GM18508 (cell line): ENCODE measurements around the gene ASCC2.

Experiments used
- ATAC-seq: cut with Tn5 transposase; IDR thresholded peaks from one replicate; pipeline ENCODE4 v1.9.1; 2021; ENCODE audit warnings: moderate number of reproducible peaks; ENCODE audit not compliant: insufficient read depth, unreplicated experiment

ASCC2 gene

DNA sequence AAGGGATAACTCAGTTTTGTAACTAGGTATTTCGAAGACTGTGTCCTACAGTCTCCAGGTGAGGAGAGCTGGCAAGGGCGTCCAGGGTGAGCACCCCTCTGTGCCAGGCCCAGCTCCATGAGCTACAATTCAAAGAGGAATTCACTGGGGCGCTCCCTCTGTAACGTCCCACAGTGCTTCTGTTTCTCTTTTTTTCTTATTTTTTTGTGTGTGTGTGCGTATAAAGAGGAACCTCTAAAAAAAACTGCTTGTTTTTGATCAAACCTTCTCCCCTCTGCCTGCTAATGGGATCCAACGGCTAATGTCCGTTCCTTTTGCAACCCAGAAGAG is 17.1 kb downstream of the ASCC2 start:
- ATAC-seq, result no peak

DNA sequence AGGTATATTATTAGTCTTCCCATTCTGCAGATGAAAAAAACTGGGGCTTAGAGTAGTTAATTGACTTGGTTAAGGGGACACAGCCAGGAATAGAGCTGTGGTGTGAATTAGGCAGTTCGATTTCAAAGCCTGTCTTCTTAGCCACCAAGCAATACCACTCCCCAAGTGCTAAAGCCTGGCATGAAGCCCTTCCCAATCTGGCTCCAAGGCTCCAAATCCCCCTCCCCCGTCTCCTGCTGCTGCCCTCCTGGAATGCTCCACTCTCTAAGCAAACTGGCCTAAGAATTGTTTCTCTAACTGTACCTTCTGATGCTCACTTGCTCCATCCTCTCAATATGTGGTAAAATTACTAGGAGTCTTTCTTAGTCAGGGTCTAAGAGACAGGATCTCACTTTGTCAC is 18.6 kb downstream of the ASCC2 start:
- no peak for ATAC-seq

DNA sequence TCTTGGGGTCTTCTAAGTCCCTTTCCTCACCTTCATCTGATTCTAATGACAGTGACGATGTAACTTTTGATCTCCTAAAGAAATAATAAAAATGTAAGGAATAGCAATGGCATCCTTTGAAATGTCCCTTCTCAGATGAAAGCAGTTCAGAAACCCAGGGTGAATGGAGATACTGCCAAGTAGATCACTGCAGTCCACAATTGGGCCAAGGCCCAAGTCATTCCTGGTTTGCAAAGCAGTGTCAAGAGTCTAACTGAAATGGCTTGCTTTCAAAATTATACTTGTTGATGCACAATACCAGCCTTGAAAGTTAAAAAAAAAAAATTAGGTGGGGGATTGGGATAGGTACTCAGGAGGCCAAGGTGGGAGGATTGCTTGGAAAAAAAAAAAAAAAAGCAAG is 20.4 kb downstream of the ASCC2 start:
- no peak for ATAC-seq

DNA sequence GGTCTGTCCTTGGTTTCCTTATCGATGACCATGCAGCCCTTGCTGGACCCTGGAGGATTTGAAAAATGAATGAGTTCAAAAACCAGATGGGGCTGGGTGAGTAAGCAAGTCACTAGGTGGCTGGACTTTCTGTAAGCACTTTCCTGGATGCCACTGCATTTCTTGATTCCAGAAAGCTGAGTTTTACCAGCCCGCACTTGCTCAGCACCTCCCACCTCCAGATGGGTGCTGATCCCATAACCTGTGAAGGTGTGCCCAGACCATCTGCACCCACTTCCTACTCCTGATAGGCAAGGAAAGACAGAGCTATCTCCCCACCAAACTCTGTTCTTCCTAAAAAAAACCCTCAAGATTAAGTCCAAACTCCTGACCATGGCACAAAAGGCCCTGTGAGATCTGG is 21.1 kb downstream of the ASCC2 start:
- no peak for ATAC-seq

DNA sequence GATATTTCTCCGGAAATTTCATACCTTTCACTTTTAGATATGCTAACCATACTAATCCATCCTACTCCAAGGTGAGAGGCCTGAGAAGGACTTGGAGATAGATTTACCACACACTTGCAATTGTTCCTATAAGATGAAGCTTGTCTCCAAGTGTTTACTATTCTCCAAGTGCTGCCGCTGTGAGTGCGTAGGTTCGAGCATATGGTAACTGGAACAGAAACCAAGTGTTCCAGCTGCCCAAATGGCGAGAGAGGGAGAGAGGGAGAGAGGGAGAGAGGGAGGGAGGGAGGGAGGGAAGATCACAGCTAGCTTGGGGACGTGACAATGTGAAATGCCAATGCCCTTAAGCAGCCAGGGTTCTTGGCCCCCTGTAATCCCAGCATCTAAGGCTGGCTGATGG is 21.5 kb downstream of the ASCC2 start:
- no peak for ATAC-seq

DNA sequence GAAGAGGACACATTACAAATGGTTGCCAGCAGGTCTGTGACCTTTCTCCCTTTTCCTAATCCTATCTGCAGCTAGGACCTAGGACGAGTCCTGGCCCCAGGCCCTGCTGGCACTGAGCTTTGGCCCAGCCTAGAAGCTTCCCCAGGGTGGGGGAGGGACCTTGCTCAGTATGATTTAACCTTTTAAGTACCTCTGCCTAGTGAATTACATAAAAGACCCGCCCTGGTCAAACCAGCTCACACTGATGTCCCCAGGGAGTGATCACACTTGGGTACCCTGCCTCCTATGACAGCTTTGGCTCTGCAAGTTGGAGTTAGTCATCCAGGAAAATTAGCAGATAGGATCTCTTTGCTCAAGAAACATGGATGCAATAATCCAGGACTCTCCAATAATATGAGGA is 21.9 kb downstream of the ASCC2 start:
- ATAC-seq, result no peak

DNA sequence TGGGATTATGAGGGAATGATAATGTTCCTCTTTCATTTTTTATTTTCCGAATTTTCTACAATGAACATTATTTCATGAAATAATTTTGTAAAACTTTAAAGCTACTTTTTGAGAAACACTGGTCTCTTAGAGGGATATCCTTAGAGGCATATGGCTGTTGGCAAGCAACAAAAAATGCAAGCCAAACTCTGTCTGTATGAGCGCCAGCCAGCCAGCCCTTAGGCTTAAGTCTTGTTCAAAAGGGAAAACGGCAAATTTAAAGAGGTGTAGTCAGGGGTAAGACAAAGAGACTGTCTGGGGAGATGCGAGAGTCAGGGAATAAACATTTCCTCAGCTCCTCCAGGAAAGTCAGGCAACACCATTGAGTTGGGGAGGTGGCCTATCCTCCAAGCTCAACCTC is 22.5 kb downstream of the ASCC2 start:
- ATAC-seq, result no peak

DNA sequence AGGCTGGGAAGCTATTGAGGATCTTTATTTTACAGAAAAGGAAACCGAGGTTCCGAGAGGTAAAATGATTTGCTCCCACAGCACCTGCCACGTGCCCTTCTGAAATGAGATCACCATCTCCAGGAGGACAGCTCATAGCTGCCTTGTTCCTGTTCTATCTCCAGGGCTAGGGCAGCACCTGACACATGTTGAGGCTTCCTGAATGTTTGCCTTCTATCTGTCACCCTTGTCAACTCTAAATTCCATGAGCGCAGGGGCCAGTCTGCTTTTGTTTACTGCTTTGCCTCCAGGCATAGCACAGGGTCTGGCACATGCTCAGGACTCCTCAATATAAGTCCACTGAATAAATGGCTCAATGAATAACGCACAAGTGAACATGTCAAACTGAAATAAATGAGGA is 24.1 kb downstream of the ASCC2 start:
- ATAC-seq, result no peak

DNA sequence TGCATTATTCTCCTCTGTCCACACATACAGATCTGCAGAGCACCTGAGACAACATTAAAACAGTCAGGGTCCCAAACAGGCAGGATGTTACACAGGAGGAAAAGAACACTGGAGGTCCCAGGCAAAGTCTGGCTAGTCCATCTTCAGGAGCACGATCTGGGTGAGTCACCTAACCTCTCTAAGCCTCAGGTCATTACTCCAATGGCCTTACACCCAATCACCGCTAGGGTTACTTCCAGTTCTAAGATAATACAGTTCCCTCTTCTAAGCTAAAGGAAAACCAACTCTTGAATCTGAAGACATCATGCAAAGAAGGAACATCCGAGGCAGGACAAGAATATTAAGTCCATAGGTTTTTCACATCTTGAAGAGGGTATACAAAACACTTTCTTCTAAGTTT is 24.5 kb downstream of the ASCC2 start:
- no peak for ATAC-seq

DNA sequence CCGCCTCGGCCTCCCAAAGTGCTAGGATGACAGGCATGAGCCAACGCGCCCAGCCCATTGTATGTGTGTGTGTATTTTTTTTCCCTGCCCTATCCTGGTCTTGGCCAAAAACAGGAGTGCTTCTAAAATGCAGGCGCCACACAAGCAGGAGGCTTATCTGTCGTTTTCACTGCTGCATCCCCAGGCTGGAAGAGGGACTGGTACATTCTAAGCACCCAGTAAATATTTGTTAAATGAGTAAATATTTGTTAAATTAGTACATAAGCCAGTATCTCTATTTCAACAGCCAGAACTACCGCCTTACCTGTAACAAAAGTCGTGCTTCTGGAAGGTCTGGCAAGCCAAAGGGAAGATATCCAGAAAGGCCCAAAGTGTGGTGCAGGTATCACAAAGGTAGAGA is 24.9 kb downstream of the ASCC2 start:
- ATAC-seq, result no peak

DNA sequence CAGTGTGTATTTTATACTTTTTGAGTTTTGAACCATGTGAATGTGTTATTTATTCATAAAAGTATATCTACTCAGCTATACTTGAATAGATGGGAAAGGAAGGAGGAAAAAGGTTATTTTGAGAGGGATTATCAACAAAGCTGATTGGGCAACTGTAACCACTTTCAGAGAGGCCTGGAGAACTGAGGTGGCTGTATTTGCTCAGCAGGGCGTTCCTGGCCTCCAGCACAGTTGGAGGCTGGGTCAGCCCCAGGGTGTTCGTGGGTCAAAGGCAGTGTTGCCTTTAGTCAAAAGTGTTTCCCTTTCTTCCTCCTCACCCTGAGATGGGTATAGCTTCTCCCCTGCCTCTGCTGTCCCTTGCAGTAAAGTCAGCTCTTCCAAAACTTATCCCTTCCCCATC is 26.7 kb downstream of the ASCC2 start:
- no peak for ATAC-seq

DNA sequence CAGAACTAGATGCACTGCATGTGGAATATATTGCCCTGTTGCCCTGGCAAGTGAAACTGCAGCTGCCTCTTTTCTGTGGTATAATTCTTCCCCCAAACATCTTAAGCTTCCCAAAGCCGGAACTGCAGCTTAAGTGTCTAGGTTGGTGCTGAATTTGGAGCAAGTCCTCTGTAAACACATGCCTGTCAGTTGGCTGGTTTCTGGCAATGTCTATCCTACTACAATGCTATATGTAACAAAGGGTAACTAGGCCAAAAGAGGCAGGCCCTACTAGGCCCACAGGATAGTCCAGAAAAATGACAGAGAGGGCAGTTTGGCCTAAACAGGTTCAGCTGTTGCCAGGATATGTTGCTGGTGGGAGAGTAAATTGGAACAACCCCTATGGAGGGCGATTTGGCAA is 27.9 kb downstream of the ASCC2 start:
- no peak for ATAC-seq

DNA sequence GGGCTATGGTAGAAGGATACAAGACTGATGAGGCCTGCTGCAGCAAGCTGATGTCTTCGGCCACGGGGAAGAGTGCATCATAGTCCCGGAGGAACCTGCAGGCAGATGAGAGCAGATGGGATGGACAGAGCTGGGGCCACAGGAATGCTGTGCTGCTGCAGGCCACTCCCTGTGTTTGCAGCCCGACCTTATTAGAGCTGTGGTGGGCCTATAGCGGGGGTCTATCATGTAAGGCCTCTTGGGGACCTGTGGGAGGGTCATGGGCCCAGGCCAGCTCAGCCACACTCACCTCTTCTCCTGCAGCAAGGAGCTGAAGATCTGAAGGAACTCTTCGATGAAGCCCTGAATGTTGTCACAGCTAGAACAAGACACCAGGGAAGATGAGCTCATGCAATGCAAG is 31.9 kb downstream of the ASCC2 start:
- no peak for ATAC-seq

DNA sequence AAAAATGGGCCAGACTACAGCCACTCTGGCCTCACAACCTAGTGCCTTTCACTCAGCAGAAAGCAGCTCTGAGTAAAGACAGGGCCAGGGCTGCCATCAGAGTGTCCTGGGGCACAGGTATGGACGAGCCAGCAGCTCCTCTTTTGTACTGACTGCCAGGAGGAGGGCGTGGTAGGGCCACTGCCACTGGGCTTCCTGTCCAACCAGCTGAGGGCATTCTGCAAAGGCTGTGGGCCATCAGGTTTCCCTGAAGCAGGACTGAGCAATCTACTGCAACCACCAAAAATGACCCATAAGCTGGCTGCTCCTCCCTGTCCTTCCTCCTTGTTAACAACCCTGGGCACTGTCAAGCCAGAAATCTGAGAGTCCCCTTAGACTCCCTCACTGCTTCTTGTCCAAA is 33.1 kb downstream of the ASCC2 start:
- ATAC-seq, result no peak

DNA sequence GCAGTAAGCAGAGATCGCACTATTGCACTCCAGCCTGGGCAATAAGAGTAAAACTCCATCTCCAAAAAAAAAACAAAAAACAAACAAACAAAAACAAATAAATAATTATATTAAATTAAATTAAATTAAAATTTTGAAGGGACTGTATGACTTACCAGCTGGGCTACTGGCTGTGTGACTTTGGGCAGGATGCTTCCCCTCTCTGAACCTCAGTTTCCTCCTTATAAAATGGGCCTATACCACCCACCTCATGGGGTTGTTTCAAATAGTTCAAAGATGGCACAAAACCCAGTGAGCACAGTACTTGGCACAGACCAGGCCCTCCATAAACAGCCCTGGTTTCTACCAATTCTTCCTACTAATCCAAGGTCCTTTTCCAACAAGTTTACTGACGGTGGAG is 34.9 kb downstream of the ASCC2 start:
- no peak for ATAC-seq

DNA sequence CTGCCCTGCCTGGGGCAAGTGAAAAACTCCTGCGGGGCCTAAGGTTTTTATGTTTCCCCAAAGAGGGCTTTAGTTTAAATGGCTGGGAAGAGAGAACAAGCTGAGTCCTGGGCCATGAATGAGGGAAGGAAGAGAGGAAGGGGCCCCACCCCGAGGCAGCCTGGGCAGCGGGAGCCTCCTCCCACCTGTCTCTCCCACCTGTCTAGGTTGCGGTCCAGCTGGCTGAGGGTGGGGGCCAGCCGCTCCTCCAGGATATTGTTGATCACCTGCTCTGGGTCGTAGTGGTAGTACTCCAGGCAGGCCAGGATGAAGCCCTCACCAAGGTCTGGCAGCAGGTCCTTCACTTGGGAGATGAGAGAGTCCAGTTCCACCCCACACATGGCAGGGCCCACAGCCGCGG is 36.3 kb downstream of the ASCC2 start:
- ATAC-seq, result no peak

DNA sequence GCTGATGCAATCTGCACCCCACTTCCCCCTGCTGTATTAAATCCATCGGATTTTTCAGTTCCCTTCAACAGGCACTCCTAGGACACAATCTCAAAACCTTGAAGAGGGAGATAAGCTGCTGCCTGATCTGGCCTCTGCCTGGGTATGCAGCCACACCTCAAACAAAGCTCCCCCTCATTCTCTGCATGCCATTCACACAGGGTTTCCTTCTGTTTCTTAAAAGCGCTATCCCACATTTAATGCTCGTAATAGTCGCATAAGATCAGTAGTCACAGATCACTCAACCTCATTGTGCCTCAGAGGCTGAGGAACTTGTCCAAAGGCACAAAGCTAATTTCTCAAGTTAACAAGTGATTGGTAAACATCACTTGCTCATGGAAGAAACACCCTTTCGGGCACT is 36.9 kb downstream of the ASCC2 start:
- no peak for ATAC-seq

DNA sequence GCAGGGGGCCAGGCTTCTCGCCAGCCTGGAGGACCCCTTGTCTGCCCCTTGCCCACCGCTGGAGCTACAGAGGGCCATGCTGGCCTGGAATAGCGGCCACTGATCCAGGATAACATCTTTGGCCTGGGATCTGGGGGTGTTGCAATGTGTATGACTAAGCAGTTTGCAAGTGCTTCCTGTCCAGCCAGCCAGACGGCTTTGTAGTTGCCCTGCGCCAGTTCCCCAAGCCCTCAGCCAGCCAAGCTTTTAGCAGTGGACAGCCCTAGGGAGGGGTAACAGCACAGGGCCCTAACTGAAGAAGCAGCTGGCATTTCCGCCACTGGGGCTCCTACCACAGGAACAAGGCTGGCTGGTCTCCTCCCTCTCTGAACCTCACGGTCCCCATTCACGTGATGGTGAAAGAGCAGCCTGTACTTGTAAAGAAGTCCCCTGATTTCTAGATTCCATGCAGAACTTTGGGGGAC is 38.8 kb downstream of the ASCC2 start:
- ATAC-seq, result no peak

DNA sequence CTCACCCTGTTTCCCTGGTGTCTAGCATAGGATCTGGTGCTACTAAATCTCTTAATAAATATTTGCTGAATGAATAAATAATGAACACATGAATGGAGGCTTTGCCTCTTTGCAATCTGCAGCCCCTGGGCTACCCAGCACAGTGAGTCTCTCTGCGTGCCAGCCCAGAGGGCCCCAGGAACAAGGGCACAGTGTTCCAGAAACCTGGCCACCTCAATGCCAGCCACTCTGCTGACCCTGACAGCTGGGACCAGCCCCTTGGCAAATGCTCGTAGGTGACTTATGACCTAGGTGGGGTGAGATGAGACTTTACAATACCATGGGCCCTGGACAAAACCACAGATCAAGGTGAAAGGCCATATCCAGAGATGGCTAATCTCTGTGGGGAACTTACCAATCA is 39.3 kb downstream of the ASCC2 start:
- ATAC-seq, result no peak

DNA sequence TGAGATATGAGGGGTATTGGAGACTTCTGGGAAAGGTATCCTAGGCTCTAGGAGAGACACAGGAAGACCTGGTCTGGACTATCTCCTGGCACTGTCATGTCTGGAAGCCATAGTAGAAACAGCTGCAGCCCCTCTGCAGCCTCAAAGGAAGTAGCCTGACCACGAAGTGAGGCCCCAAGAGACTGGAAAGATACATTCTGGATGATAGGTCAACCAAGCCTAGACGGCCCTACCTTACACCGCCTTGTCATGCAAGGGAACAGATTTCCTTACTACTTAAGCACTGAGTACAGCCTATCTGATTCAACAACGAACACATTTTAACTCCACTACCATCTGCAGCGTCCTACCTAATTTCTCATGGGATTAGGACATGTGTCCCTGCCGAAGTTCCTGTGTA is 39.8 kb downstream of the ASCC2 start:
- no peak for ATAC-seq

DNA sequence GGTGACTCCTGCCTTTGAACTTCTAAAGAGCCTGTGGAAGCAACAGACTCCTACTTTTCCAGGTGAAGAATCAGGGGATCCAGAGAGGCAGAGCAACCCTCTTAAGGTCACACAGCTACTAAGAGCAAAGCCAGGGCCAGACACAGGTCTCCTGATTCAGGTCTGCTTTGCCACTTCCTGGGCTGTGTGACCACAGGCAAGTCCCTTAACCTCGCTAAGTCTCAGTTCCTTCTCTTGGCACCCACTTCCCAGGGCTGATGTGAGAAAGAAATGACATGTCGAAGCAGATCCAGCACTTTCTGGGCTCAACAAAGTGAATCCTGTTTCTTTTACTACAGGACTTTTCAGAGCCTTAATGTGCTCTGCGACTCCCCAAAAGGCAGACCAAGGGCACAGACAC is 40.7 kb downstream of the ASCC2 start:
- no peak for ATAC-seq

DNA sequence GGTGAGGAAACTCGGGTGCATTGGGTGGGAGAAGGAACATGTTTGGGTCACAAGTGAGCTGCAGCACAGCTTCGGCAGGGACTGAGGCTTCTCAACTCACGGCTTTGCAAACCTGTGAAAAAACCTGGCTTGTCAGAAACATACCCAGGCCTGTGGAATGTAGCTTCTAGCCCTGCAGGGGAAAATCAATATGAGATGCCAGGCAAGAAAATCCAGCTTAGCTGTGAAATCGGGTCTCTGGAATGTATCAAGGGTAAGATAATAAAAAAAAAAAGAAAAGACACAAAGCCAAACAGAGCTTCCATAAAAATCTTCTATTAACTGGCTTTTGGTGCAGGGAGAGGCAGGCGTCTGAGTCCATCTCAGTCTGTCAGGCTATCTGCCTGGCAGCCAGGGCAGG is 42.4 kb downstream of the ASCC2 start:
- no peak for ATAC-seq

DNA sequence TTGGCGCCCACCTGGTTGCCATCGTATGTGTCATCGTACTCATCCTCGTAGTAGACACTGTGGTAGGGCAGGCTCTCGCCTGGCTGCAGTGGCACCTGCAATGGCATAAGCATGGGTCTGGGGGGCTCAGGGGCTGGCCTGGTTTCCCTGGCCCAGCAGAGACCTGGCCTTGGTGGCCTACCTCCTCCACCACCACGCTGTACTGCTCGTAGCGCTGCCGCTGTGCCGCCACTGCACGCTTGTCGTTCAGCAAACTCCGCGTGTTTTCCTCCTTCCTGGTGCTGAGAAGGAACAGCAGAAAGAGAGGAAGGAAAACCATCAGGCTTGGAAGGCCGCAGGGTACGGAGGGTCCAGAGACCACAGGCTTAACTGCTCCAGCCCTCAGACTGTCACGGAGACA is 44.7 kb downstream of the ASCC2 start:
- ATAC-seq, result no peak

DNA sequence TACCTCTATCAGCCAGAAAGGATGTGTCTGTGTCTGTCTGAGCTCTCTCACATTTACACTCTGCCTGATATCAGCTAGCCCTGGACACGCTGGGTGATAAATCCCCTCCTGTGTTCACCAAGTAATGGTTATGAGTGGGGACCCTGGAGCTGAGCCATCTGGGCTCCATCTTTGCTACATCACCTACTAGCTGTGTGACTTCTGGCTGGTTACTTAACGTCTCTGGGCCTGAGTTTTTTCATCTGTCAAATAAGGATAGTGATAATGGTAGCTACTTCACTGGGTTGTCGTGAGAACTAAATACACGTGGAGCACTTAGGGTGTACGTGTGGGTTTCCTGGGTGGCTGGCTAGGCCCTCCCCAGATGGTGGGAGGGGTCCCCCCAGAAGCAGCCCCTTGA is 48.0 kb downstream of the ASCC2 start:
- no peak for ATAC-seq
